Neutrophil (primary cell): ENCODE measurements around the gene RADX.

ENCODE experiments used
- H3K27ac ChIP-seq: fragments of 200-600 bp; sonication (generic); 2 replicates; pipeline ENCODE4 v1.5.1; 2016; ENCODE audit warnings: mild to moderate bottlenecking, moderate library complexity
- H3K27me3 ChIP-seq: fragments of 200-600 bp; sonication (generic); 2 replicates; pipeline ENCODE4 v1.6.0; 2016; ENCODE audit warnings: mild to moderate bottlenecking
- H3K36me3 ChIP-seq: fragments of 200-600 bp; sonication (generic); 2 replicates; pipeline ENCODE4 v1.5.1; 2017
- H3K4me1 ChIP-seq, 2 experiments: fragments of 200-600 bp in 1 of 2; sonication (generic) in 1 of 2; 1 replicate in 1 of 2; 2 replicates in 1 of 2; pipeline versions ENCODE4 v1.5.1 to v1.6.1; 2013 to 2016; ENCODE audit warnings: low read depth in 1 of 2, low read length in 1 of 2, mild to moderate bottlenecking in 1 of 2, moderate library complexity in 1 of 2; ENCODE audit not compliant: control insufficient read depth in 1 of 2, insufficient read depth in 1 of 2
- H3K4me3 ChIP-seq, 2 experiments: fragments of 200-600 bp in 1 of 2; sonication (generic) in 1 of 2; 1 replicate in 1 of 2; 2 replicates in 1 of 2; pipeline ENCODE4 v1.5.1; 2013 to 2016; ENCODE audit warnings: low read depth in 1 of 2, low read length in 1 of 2, mild to moderate bottlenecking in 1 of 2, moderate library complexity in 1 of 2
- H3K9me3 ChIP-seq: fragments of 200-600 bp; sonication (generic); 2 replicates; pipeline ENCODE4 v1.5.1; 2016
- TF ChIP-seq, protein P1 (sequence below): fragments of 200-600 bp; sonication (generic); IDR thresholded peaks from 2 replicates; pipeline ENCODE4 v1.5.1; 2016; ENCODE audit warnings: antibody characterized with exemption

RADX gene

DNA sequence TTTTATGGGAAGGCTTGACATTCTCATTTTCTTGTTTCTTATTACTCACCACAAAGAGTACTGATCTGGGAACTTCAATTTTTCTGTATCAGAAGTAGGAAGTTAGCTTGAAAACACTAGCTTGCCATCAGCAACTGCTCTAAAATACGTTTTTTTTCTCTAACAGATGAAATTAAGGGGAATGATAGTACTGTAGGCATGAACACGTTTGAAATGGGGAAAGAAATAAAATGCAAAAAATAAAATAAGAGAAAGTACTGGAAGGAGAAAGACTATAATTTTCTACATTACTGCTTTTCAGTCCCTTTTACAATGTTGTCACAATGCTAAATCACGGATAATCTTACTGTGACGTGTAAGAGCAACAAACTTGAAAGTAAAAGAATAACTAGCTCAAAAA, 1.5 kb downstream of the RADX start:
- no peaks in the 10 kb centered on the region for H3K9me3 ChIP-seq
- TF ChIP-seq, protein P1, sequence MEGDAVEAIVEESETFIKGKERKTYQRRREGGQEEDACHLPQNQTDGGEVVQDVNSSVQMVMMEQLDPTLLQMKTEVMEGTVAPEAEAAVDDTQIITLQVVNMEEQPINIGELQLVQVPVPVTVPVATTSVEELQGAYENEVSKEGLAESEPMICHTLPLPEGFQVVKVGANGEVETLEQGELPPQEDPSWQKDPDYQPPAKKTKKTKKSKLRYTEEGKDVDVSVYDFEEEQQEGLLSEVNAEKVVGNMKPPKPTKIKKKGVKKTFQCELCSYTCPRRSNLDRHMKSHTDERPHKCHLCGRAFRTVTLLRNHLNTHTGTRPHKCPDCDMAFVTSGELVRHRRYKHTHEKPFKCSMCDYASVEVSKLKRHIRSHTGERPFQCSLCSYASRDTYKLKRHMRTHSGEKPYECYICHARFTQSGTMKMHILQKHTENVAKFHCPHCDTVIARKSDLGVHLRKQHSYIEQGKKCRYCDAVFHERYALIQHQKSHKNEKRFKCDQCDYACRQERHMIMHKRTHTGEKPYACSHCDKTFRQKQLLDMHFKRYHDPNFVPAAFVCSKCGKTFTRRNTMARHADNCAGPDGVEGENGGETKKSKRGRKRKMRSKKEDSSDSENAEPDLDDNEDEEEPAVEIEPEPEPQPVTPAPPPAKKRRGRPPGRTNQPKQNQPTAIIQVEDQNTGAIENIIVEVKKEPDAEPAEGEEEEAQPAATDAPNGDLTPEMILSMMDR, result no peak
- no peak overlapping the region for H3K4me3 ChIP-seq
- H3K4me1 ChIP-seq, result no peaks in the 10 kb centered on the region
- no peaks in the 10 kb centered on the region for H3K36me3 ChIP-seq
- no peak overlapping the region for H3K27ac ChIP-seq
- peaks cover 37% of the 10 kb centered on the region for H3K27me3 ChIP-seq

DNA sequence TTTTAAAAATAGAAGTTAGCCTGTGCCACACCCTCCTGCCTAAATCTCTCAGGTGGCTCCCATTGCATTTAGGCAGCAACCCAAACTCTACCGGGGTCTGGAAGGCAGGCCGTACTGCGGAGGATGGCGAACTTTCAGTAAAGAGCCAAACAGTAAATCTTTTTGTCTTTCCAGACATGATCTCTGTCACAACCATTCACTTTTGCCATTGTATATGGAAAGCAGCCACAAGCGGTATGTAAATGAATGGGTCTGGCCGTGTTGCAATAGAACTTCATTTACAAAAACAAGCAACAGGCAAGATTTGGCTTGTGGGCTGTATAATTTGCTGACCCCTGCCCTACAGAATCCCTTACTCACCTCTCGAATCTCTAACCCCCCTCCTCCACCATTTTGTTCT, 3.3 kb downstream of the RADX start:
- H3K9me3 ChIP-seq, result no peaks in the 10 kb centered on the region
- no peak overlapping the region for H3K4me3 ChIP-seq
- peaks cover 37% of the 10 kb centered on the region for H3K27me3 ChIP-seq
- H3K36me3 ChIP-seq, result no peaks in the 10 kb centered on the region
- no peaks in the 10 kb centered on the region for H3K4me1 ChIP-seq
- no peak overlapping the region for H3K27ac ChIP-seq
- TF ChIP-seq, protein P1, result no peak

DNA sequence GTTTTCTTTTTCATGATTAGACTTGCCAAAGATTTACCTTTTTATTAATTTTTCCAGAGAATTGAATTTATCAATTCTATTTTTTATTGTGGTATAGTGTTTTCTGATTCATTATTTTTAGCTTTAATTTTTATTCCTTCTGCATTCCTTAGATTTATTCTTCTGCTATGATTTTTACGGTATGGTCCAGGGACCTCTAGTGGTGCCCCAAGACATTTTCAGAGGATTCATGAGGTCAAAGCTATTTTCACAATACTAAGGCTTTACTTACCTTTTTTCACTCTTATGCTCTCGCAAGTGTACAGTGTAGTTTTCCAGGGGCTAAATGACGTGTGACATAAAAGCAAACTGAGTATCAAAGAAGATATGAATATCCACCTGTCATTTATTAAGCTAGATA, 8.0 kb downstream of the RADX start:
- H3K27me3 ChIP-seq, result no peaks in the 10 kb centered on the region
- H3K36me3 ChIP-seq, result no peaks in the 10 kb centered on the region
- H3K4me3 ChIP-seq, result no peak overlapping the region
- TF ChIP-seq, protein P1, result no peak
- no peaks in the 10 kb centered on the region for H3K4me1 ChIP-seq
- H3K27ac ChIP-seq, result no peak overlapping the region
- no peaks in the 10 kb centered on the region for H3K9me3 ChIP-seq

DNA sequence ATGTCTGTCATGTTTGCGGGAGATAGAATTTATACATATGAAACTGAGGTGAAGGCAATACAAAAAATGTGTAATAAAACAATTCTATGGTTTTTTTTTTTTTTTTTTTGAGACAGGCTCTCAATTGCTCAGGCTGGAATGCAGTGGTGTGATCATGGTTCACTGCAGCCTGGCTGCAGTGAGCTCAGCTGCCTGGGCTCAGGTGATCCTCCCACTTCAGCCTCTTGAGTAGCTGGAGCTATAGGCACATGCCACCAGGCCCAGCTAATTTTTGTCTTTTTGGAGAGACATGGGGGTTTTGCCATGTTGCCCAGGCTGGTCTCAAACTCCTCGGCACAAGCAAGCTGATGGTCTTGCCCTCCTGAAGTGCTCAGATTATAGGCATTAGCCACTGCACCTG, 10.1 kb downstream of the RADX start:
- TF ChIP-seq, protein P1, result no peak
- H3K36me3 ChIP-seq, result no peaks in the 10 kb centered on the region
- no peak overlapping the region for H3K4me3 ChIP-seq
- no peaks in the 10 kb centered on the region for H3K27me3 ChIP-seq
- H3K27ac ChIP-seq, result no peak overlapping the region
- no peaks in the 10 kb centered on the region for H3K9me3 ChIP-seq
- H3K4me1 ChIP-seq, result no peaks in the 10 kb centered on the region

DNA sequence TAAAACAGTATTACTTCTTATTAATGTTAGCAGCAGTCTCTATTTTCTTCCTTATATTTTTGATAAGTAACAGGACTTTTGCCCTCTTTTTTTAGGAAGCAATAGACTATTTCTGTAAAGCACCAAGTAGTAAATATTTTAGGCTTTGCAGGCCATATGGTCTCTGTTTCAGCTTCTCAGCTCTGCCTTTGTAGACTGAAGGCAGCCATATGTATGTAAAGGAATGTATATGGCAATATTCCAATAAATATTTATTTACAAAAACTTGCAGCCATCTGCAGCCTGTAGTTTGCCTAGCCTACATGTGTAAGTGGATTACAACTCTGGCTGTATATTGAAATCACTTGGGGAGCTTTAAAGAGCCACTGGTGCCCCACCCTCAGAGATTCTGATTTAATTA, 15.0 kb downstream of the RADX start:
- Histone ChIP-seq H3K27me3 (no peaks in the 10 kb centered on the region), H3K27ac (no peak overlapping the region), H3K4me3 (no peak overlapping the region), H3K36me3 (no peaks in the 10 kb centered on the region), H3K9me3 (no peaks in the 10 kb centered on the region), H3K4me1 (no peaks in the 10 kb centered on the region)
- TF ChIP-seq, protein P1, result no peak

DNA sequence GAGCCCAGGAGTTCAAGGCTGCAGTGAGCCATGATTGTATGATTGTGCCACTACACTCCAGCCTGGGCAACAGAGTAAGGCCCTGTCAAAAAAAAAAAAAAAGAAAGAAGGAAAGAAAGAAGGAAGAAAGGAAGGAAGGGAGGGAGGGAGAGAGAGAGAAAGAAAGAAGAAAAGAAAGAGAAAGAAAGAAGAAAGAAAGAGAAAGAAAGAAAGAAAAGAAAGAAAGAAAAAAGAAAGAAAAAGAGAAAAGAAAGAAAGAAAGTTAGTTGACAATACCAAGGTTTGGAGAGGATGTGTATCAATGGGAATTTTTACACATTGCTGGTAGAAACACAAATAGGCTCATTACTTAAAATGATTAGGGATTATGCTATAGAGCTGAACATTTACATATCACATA, 19.8 kb downstream of the RADX start:
- no peaks in the 10 kb centered on the region for H3K36me3 ChIP-seq

More for the DNA sequence above, 19.8 kb downstream of the RADX start:
- Histone ChIP-seq H3K9me3 (no peaks in the 10 kb centered on the region), H3K4me1 (no peaks in the 10 kb centered on the region), H3K4me3 (no peak overlapping the region), H3K27me3 (no peaks in the 10 kb centered on the region), H3K27ac (no peak overlapping the region)
- TF ChIP-seq, protein P1, result no peak
